ENCODE results near the gene BARX2. TPM values are rescaled to one million over a fixed set of nuclear protein-coding genes. Genes with fewer than 3 reads are reported as not detected.
"Not testable (repeated sequence)": the region's sequence is repeated elsewhere in the genome, so short reads cannot be mapped to it uniquely, and the experiment has no call there.

Gene BARX2, protein sequence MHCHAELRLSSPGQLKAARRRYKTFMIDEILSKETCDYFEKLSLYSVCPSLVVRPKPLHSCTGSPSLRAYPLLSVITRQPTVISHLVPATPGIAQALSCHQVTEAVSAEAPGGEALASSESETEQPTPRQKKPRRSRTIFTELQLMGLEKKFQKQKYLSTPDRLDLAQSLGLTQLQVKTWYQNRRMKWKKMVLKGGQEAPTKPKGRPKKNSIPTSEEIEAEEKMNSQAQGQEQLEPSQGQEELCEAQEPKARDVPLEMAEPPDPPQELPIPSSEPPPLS
- total RNA-seq (1 to 10 TPM in 4 of 5 donors, not detected in 1; 1.5 to 3.6 (median 2.3) TPM), polyA plus RNA-seq (10 to 100 TPM in 1 of 3 donors, 1 to 10 TPM in 2; 1.1 to 27.7 (median 4.6) TPM)
- long read RNA-seq, donor 1, partial matches to known transcripts, result 0 of 3 reads
- long read RNA-seq, donor 1, other reads (novel, unspliced or antisense), result 0 of 3 reads
- long read RNA-seq, donor 2, partial matches to known transcripts, result 0 of 1 reads
- long read RNA-seq, donor 2, other reads (novel, unspliced or antisense), result 0 of 1 reads
- long read RNA-seq, donor 3, result 0 reads
- long read RNA-seq, donor 4, partial matches to known transcripts, result 0 of 1 reads
- long read RNA-seq, donor 4, other reads (novel, unspliced or antisense), result 0 of 1 reads
- long read RNA-seq, donor 5, result 0 reads
- long read RNA-seq, donor 6, partial matches to known transcripts, result 0 of 2 reads
- long read RNA-seq, donor 6, other reads (novel, unspliced or antisense), result 0 of 2 reads
- long read RNA-seq, donor 7, partial matches to known transcripts, result 0 of 1 reads
- long read RNA-seq, donor 7, other reads (novel, unspliced or antisense), result 0 of 1 reads
- long read RNA-seq, donor 8, result 0 reads
- long read RNA-seq, donor 9, partial matches to known transcripts, result 0 of 1 reads
- long read RNA-seq, donor 9, other reads (novel, unspliced or antisense), result 0 of 1 reads
- long read RNA-seq, donor 10, partial matches to known transcripts, result 0 of 1 reads
- long read RNA-seq, donor 10, other reads (novel, unspliced or antisense), result 0 of 1 reads

- Histone ChIP-seq H3K27me3 (peaks cover 10 to 89% (median 53%) of the 10 kb centered on the region in 3 donors), H3K27ac (peak within 1 kb of the TSS; percentile 69 to 81 (median 77)), H3K9me3 (no peaks in the 10 kb centered on the region), H3K4me1 (peaks cover 32 to 42% (median 40%) of the 10 kb centered on the region in 4 donors), H3K4me3 (peak within 1 kb of the TSS; percentile 43 to 55 (median 48)), H3K36me3 (no peaks in the 10 kb centered on the region)
- 1 to 4% (median 2%) methylated on average over 23 to 81 of the region's 81 CpGs for WGBS, 5 donors
- DNase-seq, result peak; percentile 82 to 91
- intact Hi-C loops (cut with DNase I; ENCODE audit: low total_unique reads), result no loop called here
- TF ChIP-seq POLR2A (IDR thresholded peaks at IDR 0.05) (no peak), CTCF (IDR thresholded peaks at IDR 0.05) (peak in 4 of 7 experiments; percentile 27 to 56 (median 40)), POLR2AphosphoS5 (IDR thresholded peaks at IDR 0.05) (peak in 2 of 3 donors; percentile 34 to 41)
These were observed at the start of gene BARX2 for GRCh38 chr11:129375751-129376657. BARX2 (plus strand) TSS chr11:129375848; CDS start chr11:129376036, 188 bp downstream.

- Histone ChIP-seq H3K4me3 (no peak overlapping the region), H3K36me3 (no peaks in the 10 kb centered on the region), H3K9me3 (no peaks in the 10 kb centered on the region), H3K4me1 (peaks cover 17 to 28% (median 20%) of the 10 kb centered on the region in 4 donors), H3K27me3 (no peaks in the 10 kb centered on the region), H3K27ac (no peak overlapping the region)
- WGBS, 5 donors, result 78 to 98% (median 95%) methylated on average over 2 of the region's 2 CpGs
- TF ChIP-seq CTCF (IDR thresholded peaks at IDR 0.05) (no peak), POLR2AphosphoS5 (IDR thresholded peaks at IDR 0.05) (no peak), EP300 (IDR thresholded peaks at IDR 0.05) (no peak), POLR2A (IDR thresholded peaks at IDR 0.05) (no peak)
- intact Hi-C loops (cut with DNase I; ENCODE audit: low total_unique reads), result loop anchor here (10.0 kb wide), 1 partner anchor 52 kb away; no protein-coding TSS in a partner anchor
- no peak for DNase-seq
These were observed 48.7 kb upstream of the BARX2 start for GRCh38 chr11:129326921-129327320.

GRCh38 chr11:129327708-129328107 lies 47.9 kb upstream of the BARX2 start:
- intact Hi-C loops (cut with DNase I; ENCODE audit: low total_unique reads), result loop anchor here (10.0 kb wide), 1 partner anchor 53 kb away; no protein-coding TSS in a partner anchor
- H3K4me1 ChIP-seq, result peaks cover 17 to 30% (median 20%) of the 10 kb centered on the region in 4 donors
- 66 to 89% (median 83%) methylated on average over 4 of the region's 4 CpGs for WGBS, 5 donors
- not testable (repeated sequence) for H3K36me3 ChIP-seq, H3K9me3 ChIP-seq, H3K27me3 ChIP-seq, H3K4me3 ChIP-seq, DNase-seq, H3K27ac ChIP-seq

- no peaks in the 10 kb centered on the region for H3K36me3 ChIP-seq
- H3K4me1 ChIP-seq, result peaks cover 11 to 23% (median 17%) of the 10 kb centered on the region in 4 donors
- no peaks in the 10 kb centered on the region for H3K9me3 ChIP-seq
- H3K27ac ChIP-seq, result no peak overlapping the region
- no peaks in the 10 kb centered on the region for H3K27me3 ChIP-seq
- no peak for TF ChIP-seq EP300 (IDR thresholded peaks at IDR 0.05)
- no peak for TF ChIP-seq POLR2AphosphoS5 (IDR thresholded peaks at IDR 0.05)
- no peak for TF ChIP-seq POLR2A (IDR thresholded peaks at IDR 0.05)
- no peak for TF ChIP-seq CTCF (IDR thresholded peaks at IDR 0.05)
- no peak for DNase-seq
- intact Hi-C loops (cut with DNase I; ENCODE audit: low total_unique reads), result loop anchor here (10.0 kb wide), 1 partner anchor 54 kb away; no protein-coding TSS in a partner anchor
- H3K4me3 ChIP-seq, result no peak overlapping the region
These were observed 46.9 kb upstream of the BARX2 start for GRCh38 chr11:129328756-129329155.

Measured in stomach (tissue), 19 donors.